ENCODE results near the gene TEX55. TPM values are rescaled to one million over a fixed set of nuclear protein-coding genes. Genes with fewer than 3 reads are reported as not detected.

The TEX55 gene
- total RNA-seq, 1 donor from 2014 or later = not detected

DNA sequence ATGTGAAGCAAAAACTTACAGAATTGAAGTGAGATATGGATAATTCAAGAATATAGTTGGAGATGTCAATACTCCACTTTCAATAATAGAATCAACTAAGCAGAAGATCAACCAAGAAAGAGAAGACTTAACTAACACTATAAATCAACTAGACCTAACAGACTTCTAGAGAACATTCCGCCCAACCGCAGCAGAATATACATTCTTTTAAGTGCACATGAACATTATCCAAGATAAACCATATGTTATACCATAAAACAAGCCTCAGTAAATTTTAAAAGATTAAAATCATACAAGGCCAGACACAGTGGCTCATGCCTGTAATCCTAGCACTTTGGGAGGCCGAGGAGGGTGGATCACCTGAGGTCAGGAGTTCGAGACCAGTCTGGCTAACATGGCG, 5.5 kb upstream of the TEX55 start:
- H3K27me3 Mint-ChIP-seq (ENCODE audit: low read depth) = peaks cover 3% of the 10 kb centered on the region
- no peak overlapping the region for H3K4me3 Mint-ChIP-seq
- H3K9me3 Mint-ChIP-seq = peaks cover 11% of the 10 kb centered on the region
- DNase-seq (ENCODE audit: low read depth, low spot score) = no peak
- H3K36me3 Mint-ChIP-seq (ENCODE audit: low read depth) = no peaks in the 10 kb centered on the region
- H3K4me1 Mint-ChIP-seq = no peaks in the 10 kb centered on the region
- TF ChIP-seq, protein P1, sequence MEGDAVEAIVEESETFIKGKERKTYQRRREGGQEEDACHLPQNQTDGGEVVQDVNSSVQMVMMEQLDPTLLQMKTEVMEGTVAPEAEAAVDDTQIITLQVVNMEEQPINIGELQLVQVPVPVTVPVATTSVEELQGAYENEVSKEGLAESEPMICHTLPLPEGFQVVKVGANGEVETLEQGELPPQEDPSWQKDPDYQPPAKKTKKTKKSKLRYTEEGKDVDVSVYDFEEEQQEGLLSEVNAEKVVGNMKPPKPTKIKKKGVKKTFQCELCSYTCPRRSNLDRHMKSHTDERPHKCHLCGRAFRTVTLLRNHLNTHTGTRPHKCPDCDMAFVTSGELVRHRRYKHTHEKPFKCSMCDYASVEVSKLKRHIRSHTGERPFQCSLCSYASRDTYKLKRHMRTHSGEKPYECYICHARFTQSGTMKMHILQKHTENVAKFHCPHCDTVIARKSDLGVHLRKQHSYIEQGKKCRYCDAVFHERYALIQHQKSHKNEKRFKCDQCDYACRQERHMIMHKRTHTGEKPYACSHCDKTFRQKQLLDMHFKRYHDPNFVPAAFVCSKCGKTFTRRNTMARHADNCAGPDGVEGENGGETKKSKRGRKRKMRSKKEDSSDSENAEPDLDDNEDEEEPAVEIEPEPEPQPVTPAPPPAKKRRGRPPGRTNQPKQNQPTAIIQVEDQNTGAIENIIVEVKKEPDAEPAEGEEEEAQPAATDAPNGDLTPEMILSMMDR (conservative IDR thresholded peaks at IDR 0.05) = no peak
- H3K27ac Mint-ChIP-seq (ENCODE audit: unreplicated experiment) = no peak overlapping the region

- no peaks in the 10 kb centered on the region for H3K36me3 Mint-ChIP-seq (ENCODE audit: low read depth)
- no peak for DNase-seq (ENCODE audit: low read depth, low spot score)
- TF ChIP-seq, protein P1 (conservative IDR thresholded peaks at IDR 0.05) = no peak
- no peak overlapping the region for H3K27ac Mint-ChIP-seq (ENCODE audit: unreplicated experiment)
- no peaks in the 10 kb centered on the region for H3K4me1 Mint-ChIP-seq
- H3K9me3 Mint-ChIP-seq = peaks cover 2% of the 10 kb centered on the region
- H3K4me3 Mint-ChIP-seq = no peak overlapping the region
- no peaks in the 10 kb centered on the region for H3K27me3 Mint-ChIP-seq (ENCODE audit: low read depth)
These were observed 851 bp upstream of the TEX55 start for GRCh38 chr3:119145128-119145499.

DNA sequence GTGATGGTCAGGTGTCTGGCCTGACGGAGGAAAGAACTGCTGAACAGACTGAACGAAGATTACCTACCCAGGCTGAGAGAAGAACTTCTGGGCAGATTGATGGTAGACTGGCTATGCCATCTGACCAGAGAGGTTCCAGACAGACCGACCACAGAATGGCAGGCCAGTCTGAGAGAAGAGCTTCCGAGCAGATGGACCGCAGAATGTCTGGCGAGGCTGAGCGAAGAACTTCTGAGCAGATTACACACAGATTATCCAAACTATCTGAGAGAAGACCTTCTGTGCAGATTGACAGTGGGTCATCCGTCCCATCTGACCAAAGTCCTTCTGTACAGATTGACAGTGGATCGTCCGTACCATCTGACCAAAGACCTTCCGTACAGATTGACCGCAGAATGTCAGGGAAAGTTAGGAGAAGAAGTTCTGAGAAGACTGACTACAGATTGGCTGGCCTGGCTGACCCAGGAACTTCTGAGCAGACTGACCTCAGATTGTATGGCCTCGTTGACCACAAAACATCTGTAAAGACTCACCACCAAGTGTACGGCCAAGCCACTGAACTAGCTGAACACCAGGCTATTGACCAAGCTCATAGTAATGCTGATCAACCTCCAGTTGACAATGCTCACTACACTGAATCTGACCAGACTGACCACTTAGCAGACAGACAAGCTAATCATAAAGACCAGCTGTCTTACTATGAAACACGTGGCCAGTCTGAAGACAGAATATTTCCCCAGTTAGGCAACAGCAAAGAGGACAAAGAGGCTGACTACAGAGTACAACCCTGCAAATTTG, 812 bp downstream of the TEX55 start:
- Mint-ChIP-seq H3K9me3 (no peaks in the 10 kb centered on the region), H3K27ac (ENCODE audit: unreplicated experiment) (no peak overlapping the region), H3K27me3 (ENCODE audit: low read depth) (no peaks in the 10 kb centered on the region), H3K4me3 (no peak overlapping the region), H3K36me3 (ENCODE audit: low read depth) (no peaks in the 10 kb centered on the region), H3K4me1 (no peaks in the 10 kb centered on the region)
- TF ChIP-seq, protein P1 (conservative IDR thresholded peaks at IDR 0.05) = no peak
- DNase-seq (ENCODE audit: low read depth, low spot score) = no peak

DNA sequence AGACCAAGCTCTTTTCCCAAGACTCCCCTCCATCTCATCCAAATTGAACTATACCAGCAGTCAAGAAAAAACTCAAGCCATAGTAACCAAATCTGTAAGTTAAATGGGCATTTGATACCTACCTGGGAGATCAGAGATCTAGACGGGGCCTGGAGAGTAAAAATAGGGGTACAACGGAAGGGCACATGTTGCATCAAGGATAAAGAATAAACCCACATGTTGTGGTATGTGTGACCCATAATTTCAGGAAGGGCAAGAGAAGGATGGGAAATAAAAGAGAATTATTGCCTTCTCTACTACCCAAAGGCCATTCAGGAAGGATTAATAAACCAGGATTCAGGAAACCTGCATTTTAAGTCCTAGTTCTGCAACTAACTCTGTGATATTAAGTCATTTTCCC, 1.5 kb downstream of the TEX55 start:
- Mint-ChIP-seq H3K27ac (ENCODE audit: unreplicated experiment) (no peak overlapping the region), H3K27me3 (ENCODE audit: low read depth) (no peaks in the 10 kb centered on the region), H3K4me1 (no peaks in the 10 kb centered on the region), H3K9me3 (no peaks in the 10 kb centered on the region), H3K36me3 (ENCODE audit: low read depth) (no peaks in the 10 kb centered on the region), H3K4me3 (no peak overlapping the region)
- no peak for DNase-seq (ENCODE audit: low read depth, low spot score)
- TF ChIP-seq, protein P1 (conservative IDR thresholded peaks at IDR 0.05) = no peak

- H3K9me3 Mint-ChIP-seq = peaks cover 5% of the 10 kb centered on the region
- no peaks in the 10 kb centered on the region for H3K36me3 Mint-ChIP-seq (ENCODE audit: low read depth)
- TF ChIP-seq, protein P1 (conservative IDR thresholded peaks at IDR 0.05) = no peak
- no peak overlapping the region for H3K4me3 Mint-ChIP-seq
- no peak for DNase-seq (ENCODE audit: low read depth, low spot score)
- no peaks in the 10 kb centered on the region for H3K27me3 Mint-ChIP-seq (ENCODE audit: low read depth)
- H3K27ac Mint-ChIP-seq (ENCODE audit: unreplicated experiment) = no peak overlapping the region
- H3K4me1 Mint-ChIP-seq = no peaks in the 10 kb centered on the region
These were observed 2.7 kb downstream of the TEX55 start for GRCh38 chr3:119148493-119149180.

Data from neural crest cell (in vitro differentiated cells).